Mesenchymal stem cell (in vitro differentiated cells and primary cell): ENCODE measurements around the gene WNT4.
A peak's percentile ranks its signal among the peaks of the same experiment; 100 is the strongest.

Source experiments
- DNase-seq: peaks from one replicate; pipeline ENCODE4 v3.0.0-alpha.2; 2013
- H2AFZ ChIP-seq: one replicate; pipeline ENCODE4 v1.6.1; 2013; ENCODE audit warnings: low read depth, mild to moderate bottlenecking, control low read depth, inconsistent platforms, low read length, moderate library complexity
- H2AK5ac ChIP-seq: 2 replicates; pipeline ENCODE4 v1.6.1; 2013; ENCODE audit warnings: low read length, moderate library complexity, mild to moderate bottlenecking, inconsistent platforms; ENCODE audit not compliant: severe bottlenecking
- H2BK120ac ChIP-seq: one replicate; pipeline ENCODE4 v1.6.1; 2013; ENCODE audit warnings: low read depth, mild to moderate bottlenecking, inconsistent platforms, low read length, moderate library complexity
- H2BK12ac ChIP-seq, 2 experiments: one replicate each; pipeline ENCODE4 v1.6.1; 2013; ENCODE audit warnings: inconsistent platforms in 2 of 2, low read length in 2 of 2, mild to moderate bottlenecking in 2 of 2, moderate library complexity in 2 of 2, control low read depth in 1 of 2
- H2BK15ac ChIP-seq: one replicate; pipeline ENCODE4 v1.6.1; 2013; ENCODE audit warnings: mild to moderate bottlenecking, low read depth, inconsistent platforms; ENCODE audit not compliant: poor library complexity, severe bottlenecking
- H2BK5ac ChIP-seq: 2 replicates; pipeline ENCODE4 v1.6.1; 2013; ENCODE audit warnings: low read depth, mild to moderate bottlenecking, low read length, control low read depth, inconsistent platforms; ENCODE audit not compliant: poor library complexity, severe bottlenecking
- H3K14ac ChIP-seq, 2 experiments: one replicate each; pipeline ENCODE4 v1.6.1; 2013; ENCODE audit warnings: inconsistent platforms in 2 of 2, low read length in 2 of 2, control low read depth in 1 of 2, mild to moderate bottlenecking in 1 of 2, moderate library complexity in 1 of 2
- H3K18ac ChIP-seq, 2 experiments: one replicate each; pipeline ENCODE4 v1.6.1; 2013; ENCODE audit warnings: inconsistent platforms in 2 of 2, low read length in 2 of 2, control low read depth in 1 of 2, low read depth in 1 of 2, mild to moderate bottlenecking in 1 of 2
- H3K23ac ChIP-seq, 2 experiments: one replicate each; pipeline ENCODE4 v1.6.1; 2013; ENCODE audit warnings: inconsistent platforms in 2 of 2, low read length in 2 of 2, mild to moderate bottlenecking in 2 of 2, moderate library complexity in 2 of 2, control low read depth in 1 of 2
- H3K27ac ChIP-seq: 2 replicates; pipeline ENCODE4 v1.5.1; 2013; ENCODE audit warnings: mild to moderate bottlenecking, moderate library complexity, low read length, control low read depth, inconsistent platforms; ENCODE audit not compliant: poor library complexity, severe bottlenecking
- H3K27me3 ChIP-seq, 2 experiments: 2 replicates each; pipeline versions ENCODE4 v1.6.1 to v1.7.0; 2013; ENCODE audit warnings: low read length in 2 of 2, mild to moderate bottlenecking in 2 of 2, moderate library complexity in 2 of 2, control low read depth in 1 of 2, inconsistent platforms in 1 of 2; ENCODE audit not compliant: control insufficient read depth in 1 of 2, insufficient read depth in 1 of 2
- H3K36me3 ChIP-seq, 2 experiments: 2 replicates each; pipeline versions ENCODE4 v1.6.1 to v1.7.0; 2013; ENCODE audit warnings: low read length in 2 of 2, control low read depth in 1 of 2, inconsistent platforms in 1 of 2, low read depth in 1 of 2, mild to moderate bottlenecking in 1 of 2; ENCODE audit not compliant: insufficient read depth in 2 of 2, control insufficient read depth in 1 of 2
- H3K4ac ChIP-seq, 2 experiments: one replicate each; pipeline ENCODE4 v1.6.1; 2013; ENCODE audit warnings: inconsistent platforms in 2 of 2, low read length in 2 of 2, mild to moderate bottlenecking in 2 of 2, moderate library complexity in 2 of 2, control low read depth in 1 of 2, low read depth in 1 of 2
- H3K4me1 ChIP-seq: 2 replicates; pipeline ENCODE4 v1.6.1; 2013; ENCODE audit warnings: low read depth, low read length, control low read depth; ENCODE audit not compliant: control insufficient read depth, insufficient read depth
- H3K4me2 ChIP-seq: 2 replicates; pipeline ENCODE4 v1.6.1; 2013; ENCODE audit warnings: low read length, mild to moderate bottlenecking, inconsistent platforms; ENCODE audit not compliant: poor library complexity, severe bottlenecking
- H3K4me3 ChIP-seq, 2 experiments: 2 replicates each; pipeline versions ENCODE4 v1.5.1 to v1.7.0; 2013; ENCODE audit warnings: low read length in 2 of 2, mild to moderate bottlenecking in 2 of 2, control low read depth in 1 of 2, low read depth in 1 of 2; ENCODE audit not compliant: insufficient read depth in 1 of 2
- H3K79me1 ChIP-seq: replicated peaks from 2 replicates; pipeline ENCODE4 v1.6.1; 2013; ENCODE audit warnings: mild to moderate bottlenecking, control low read depth, low read length, inconsistent platforms; ENCODE audit not compliant: poor library complexity, severe bottlenecking
- H3K9ac ChIP-seq: 2 replicates; pipeline ENCODE4 v1.7.0; 2013; ENCODE audit warnings: mild to moderate bottlenecking, low read length, moderate library complexity
- H3K9me3 ChIP-seq: 2 replicates; pipeline ENCODE4 v1.7.0; 2013; ENCODE audit warnings: mild to moderate bottlenecking, low read length; ENCODE audit not compliant: control insufficient read depth
- H4K8ac ChIP-seq: one replicate; pipeline ENCODE4 v1.6.1; 2013; ENCODE audit warnings: inconsistent platforms, mild to moderate bottlenecking, low read length, moderate library complexity
- H4K91ac ChIP-seq: one replicate; pipeline ENCODE4 v1.6.1; 2013; ENCODE audit warnings: mild to moderate bottlenecking, low read length, inconsistent platforms
- WGBS: methylation state at CpG from one replicate; pipeline ENCODE4 v1.1.7; 2013; ENCODE audit warnings: mixed read lengths; 5-methylcytosine and 5-hydroxymethylcytosine counted together

The WNT4 gene

GRCh38 chr1:22108339-22109105 lies 34.4 kb downstream of the WNT4 start:
- Histone ChIP-seq H3K9ac (no peak overlapping the region), H3K18ac (no peak overlapping the region), H3K9me3 (no peaks in the 10 kb centered on the region), H3K36me3 (peaks cover 41 to 60% of the 10 kb centered on the region in 2 experiments), H3K4me2 (no peak overlapping the region), H3K23ac (peak overlapping the region in 1 of 2 experiments; percentile 60), H3K27ac (no peak overlapping the region), H3K79me1 (peaks cover 32% of the 10 kb centered on the region), H2AK5ac (no peak overlapping the region), H2BK5ac (no peak overlapping the region), H4K91ac (no peak overlapping the region), H3K4me1 (peaks cover 14% of the 10 kb centered on the region), H3K4me3 (no peak overlapping the region), H3K14ac (no peak overlapping the region), H2BK15ac (no peak overlapping the region), H3K4ac (no peak overlapping the region), H3K27me3 (no peaks in the 10 kb centered on the region), H2BK120ac (no peak overlapping the region), H2AFZ (no peak overlapping the region), H2BK12ac (no peak overlapping the region), H4K8ac (no peak overlapping the region)
- WGBS, result 87% methylated on average over 11 of the region's 11 CpGs
- DNase-seq, result no peak

GRCh38 chr1:22107126-22107525 lies 35.8 kb downstream of the WNT4 start:
- no peak overlapping the region for H3K9ac ChIP-seq
- no peak overlapping the region for H4K91ac ChIP-seq
- no peak overlapping the region for H2BK15ac ChIP-seq
- H3K79me1 ChIP-seq, result peaks cover 29% of the 10 kb centered on the region
- no peaks in the 10 kb centered on the region for H3K9me3 ChIP-seq
- H3K23ac ChIP-seq, result no peak overlapping the region
- no peak overlapping the region for H3K14ac ChIP-seq
- H4K8ac ChIP-seq, result no peak overlapping the region
- H3K4me1 ChIP-seq, result peaks cover 14% of the 10 kb centered on the region
- no peak overlapping the region for H3K4me3 ChIP-seq
- H3K4ac ChIP-seq, result no peak overlapping the region
- no peak overlapping the region for H3K4me2 ChIP-seq
- no peak overlapping the region for H2BK120ac ChIP-seq
- peak; percentile 42 for DNase-seq
- no peak overlapping the region for H2BK5ac ChIP-seq
- H3K27ac ChIP-seq, result no peak overlapping the region
- H2BK12ac ChIP-seq, result no peak overlapping the region
- 89% methylated on average over 5 of the region's 5 CpGs for WGBS
- H3K36me3 ChIP-seq, result peaks cover 29 to 60% of the 10 kb centered on the region in 2 experiments
- H3K27me3 ChIP-seq, result no peaks in the 10 kb centered on the region
- no peak overlapping the region for H2AK5ac ChIP-seq
- H3K18ac ChIP-seq, result no peak overlapping the region
- H2AFZ ChIP-seq, result no peak overlapping the region

- Histone ChIP-seq H2BK15ac (no peak overlapping the region), H2BK120ac (no peak overlapping the region)
- WGBS, result 56% methylated on average over 4 of the region's 5 CpGs
Measured at GRCh38 chr1:22105611-22106207, 37.2 kb downstream of the WNT4 start.

GRCh38 chr1:22104865-22105437 lies 37.9 kb downstream of the WNT4 start:
- Histone ChIP-seq H3K27ac (no peak overlapping the region), H3K36me3 (peaks cover 22 to 74% of the 10 kb centered on the region in 2 experiments), H2AK5ac (no peak overlapping the region), H2AFZ (no peak overlapping the region), H2BK15ac (no peak overlapping the region), H4K8ac (no peak overlapping the region), H3K4me3 (no peak overlapping the region), H3K27me3 (no peaks in the 10 kb centered on the region), H3K9me3 (no peaks in the 10 kb centered on the region), H3K4me2 (no peak overlapping the region), H3K9ac (no peak overlapping the region), H2BK120ac (no peak overlapping the region), H2BK5ac (no peak overlapping the region), H3K14ac (no peak overlapping the region), H4K91ac (no peak overlapping the region), H3K23ac (no peak overlapping the region), H3K4ac (no peak overlapping the region), H2BK12ac (peak overlapping the region in 1 of 2 experiments; percentile 42), H3K79me1 (peaks cover 26% of the 10 kb centered on the region), H3K4me1 (peaks cover 8% of the 10 kb centered on the region), H3K18ac (no peak overlapping the region)
- 59% methylated on average over 2 of the region's 6 CpGs for WGBS
- no peak for DNase-seq

More at GRCh38 chr1:22105611-22106207, 37.2 kb downstream of the WNT4 start:
- H3K9me3 ChIP-seq, result no peaks in the 10 kb centered on the region
- H3K4ac ChIP-seq, result no peak overlapping the region
- peaks cover 8% of the 10 kb centered on the region for H3K4me1 ChIP-seq
- peaks cover 22 to 66% of the 10 kb centered on the region in 2 experiments for H3K36me3 ChIP-seq
- no peaks in the 10 kb centered on the region for H3K27me3 ChIP-seq
- H3K4me3 ChIP-seq, result no peak overlapping the region
- H3K4me2 ChIP-seq, result no peak overlapping the region
- no peak overlapping the region for H3K23ac ChIP-seq
- H2AFZ ChIP-seq, result no peak overlapping the region
- H3K9ac ChIP-seq, result no peak overlapping the region
- no peak overlapping the region for H3K18ac ChIP-seq
- no peak overlapping the region for H3K14ac ChIP-seq
- no peak overlapping the region for H4K8ac ChIP-seq
- no peak overlapping the region for H4K91ac ChIP-seq
- no peak overlapping the region for H2BK12ac ChIP-seq
- peak; percentile 71 for DNase-seq
- H2AK5ac ChIP-seq, result no peak overlapping the region
- H3K79me1 ChIP-seq, result peaks cover 23% of the 10 kb centered on the region
- H2BK5ac ChIP-seq, result no peak overlapping the region
- H3K27ac ChIP-seq, result no peak overlapping the region
